Ectodermal cell (in vitro differentiated cells): Measurements from ENCODE around the gene SF3A1.

Experiments
- H3K27ac ChIP-seq: 2 replicates; pipeline ENCODE4 v1.7.0; 2013; ENCODE audit warnings: mild to moderate bottlenecking, low read depth, low read length; ENCODE audit not compliant: insufficient read depth, poor library complexity, severe bottlenecking
- H3K27me3 ChIP-seq: 2 replicates; pipeline ENCODE4 v1.7.0; 2013; ENCODE audit warnings: mild to moderate bottlenecking, low read length; ENCODE audit not compliant: insufficient read depth, control insufficient read depth, poor library complexity, severe bottlenecking
- H3K36me3 ChIP-seq: one replicate; pipeline ENCODE4 v1.7.0; 2013; ENCODE audit warnings: low read length; ENCODE audit not compliant: control insufficient read depth, insufficient read depth
- H3K4me1 ChIP-seq: one replicate; pipeline ENCODE4 v1.7.0; 2013; ENCODE audit warnings: low read length; ENCODE audit not compliant: control insufficient read depth, insufficient read depth
- H3K4me3 ChIP-seq: 2 replicates; pipeline ENCODE4 v1.7.0; 2013; ENCODE audit warnings: low read depth, low read length, control low read depth; ENCODE audit not compliant: insufficient read depth
- H3K9me3 ChIP-seq: 2 replicates; pipeline ENCODE4 v1.7.0; 2013; ENCODE audit warnings: mild to moderate bottlenecking, low read length, moderate library complexity; ENCODE audit not compliant: control insufficient read depth
- WGBS, 2 experiments: methylation state at CpG; one replicate each; pipeline ENCODE4 v1.1.7; 2013; ENCODE audit warnings: missing lambda C conversion rate in 2 of 2; 5-methylcytosine and 5-hydroxymethylcytosine counted together

Gene SF3A1

DNA sequence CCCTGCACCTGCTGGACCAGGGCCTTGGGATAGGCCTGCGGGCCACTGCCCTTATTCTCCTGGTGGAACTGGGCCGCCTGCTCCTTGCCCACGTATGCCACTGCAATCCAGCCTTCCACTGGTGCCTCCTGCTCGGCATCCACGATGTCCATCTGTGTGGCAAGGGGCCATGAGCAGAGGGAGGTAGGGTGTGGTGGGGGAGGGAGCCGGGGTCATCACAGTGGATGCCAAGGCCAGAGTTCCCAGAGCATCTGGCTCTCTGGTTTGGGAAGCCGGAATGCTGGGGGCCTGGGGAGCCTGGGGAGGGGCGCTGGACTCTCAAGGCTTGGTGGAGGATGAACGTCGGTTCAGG is 29.9 kb upstream of the SF3A1 start:
- no peaks in the 10 kb centered on the region for H3K36me3 ChIP-seq
- peak overlapping the region; percentile 50 for H3K4me3 ChIP-seq
- peaks cover 5% of the 10 kb centered on the region for H3K4me1 ChIP-seq
- WGBS, 2 experiments, result 29 to 35% methylated on average over 10 of the region's 10 CpGs
- H3K9me3 ChIP-seq, result no peaks in the 10 kb centered on the region
- no peak overlapping the region for H3K27ac ChIP-seq
- H3K27me3 ChIP-seq, result no peaks in the 10 kb centered on the region

DNA sequence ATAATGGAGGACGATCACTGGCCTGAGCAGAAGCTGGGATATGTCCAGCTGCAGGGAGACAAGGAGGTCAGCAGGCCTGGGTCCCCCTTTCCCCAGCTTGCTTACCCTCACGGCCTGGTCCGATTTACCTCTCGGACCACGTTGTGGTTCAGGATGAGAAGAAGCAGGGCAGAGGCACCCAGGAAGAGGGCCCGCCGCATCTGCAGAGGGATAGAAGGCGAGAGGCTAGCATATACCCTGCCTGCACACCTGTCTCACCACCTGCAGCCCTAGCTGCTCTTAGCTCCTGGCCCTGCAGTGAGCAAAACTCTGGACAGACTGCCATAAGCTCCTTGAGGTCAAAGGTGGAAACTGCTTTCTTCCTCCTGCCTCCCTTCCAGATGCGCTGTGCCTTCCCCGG is 29.2 kb upstream of the SF3A1 start:
- no peak overlapping the region for H3K4me3 ChIP-seq

GRCh38 chr22:30383061-30383460 is 26.4 kb upstream of the SF3A1 start:
- WGBS, 2 experiments, result 80% methylated on average over 3 of the region's 3 CpGs
- no peaks in the 10 kb centered on the region for H3K36me3 ChIP-seq
- peaks cover 5% of the 10 kb centered on the region for H3K4me1 ChIP-seq
- no peaks in the 10 kb centered on the region for H3K27me3 ChIP-seq
- H3K4me3 ChIP-seq, result no peak overlapping the region
- no peak overlapping the region for H3K27ac ChIP-seq
- no peaks in the 10 kb centered on the region for H3K9me3 ChIP-seq

More for the DNA sequence above, 29.2 kb upstream of the SF3A1 start:
- peaks cover 5% of the 10 kb centered on the region for H3K4me1 ChIP-seq
- no peaks in the 10 kb centered on the region for H3K27me3 ChIP-seq
- H3K27ac ChIP-seq, result no peak overlapping the region
- no peaks in the 10 kb centered on the region for H3K9me3 ChIP-seq
- H3K36me3 ChIP-seq, result no peaks in the 10 kb centered on the region
- 95% methylated on average over 10 of the region's 10 CpGs for WGBS, 2 experiments

DNA sequence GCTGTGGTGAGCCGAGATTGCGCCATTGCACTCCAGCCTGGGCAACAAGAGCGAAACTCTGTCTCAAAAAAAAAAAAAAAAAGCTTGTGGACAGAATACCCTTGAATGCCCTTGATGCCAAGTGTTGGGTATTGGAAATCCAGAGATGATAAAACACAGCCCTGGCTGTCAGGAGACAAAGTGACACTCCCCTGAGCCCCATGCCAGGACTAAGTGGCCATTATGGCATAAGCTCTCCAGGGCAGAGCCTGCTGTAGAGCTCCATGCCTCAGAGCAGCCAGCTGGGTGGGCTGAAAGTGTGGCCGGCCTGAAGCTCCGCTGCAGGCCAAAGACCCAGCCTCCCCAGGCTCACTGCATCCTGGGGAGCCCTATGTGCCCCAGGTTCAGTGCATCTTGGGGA is 25.6 kb upstream of the SF3A1 start:
- Histone ChIP-seq H3K27me3 (no peaks in the 10 kb centered on the region), H3K4me3 (no peak overlapping the region), H3K9me3 (no peaks in the 10 kb centered on the region), H3K4me1 (peaks cover 5% of the 10 kb centered on the region), H3K36me3 (no peaks in the 10 kb centered on the region), H3K27ac (no peak overlapping the region)
- 95% methylated on average over 5 of the region's 5 CpGs for WGBS, 2 experiments

DNA sequence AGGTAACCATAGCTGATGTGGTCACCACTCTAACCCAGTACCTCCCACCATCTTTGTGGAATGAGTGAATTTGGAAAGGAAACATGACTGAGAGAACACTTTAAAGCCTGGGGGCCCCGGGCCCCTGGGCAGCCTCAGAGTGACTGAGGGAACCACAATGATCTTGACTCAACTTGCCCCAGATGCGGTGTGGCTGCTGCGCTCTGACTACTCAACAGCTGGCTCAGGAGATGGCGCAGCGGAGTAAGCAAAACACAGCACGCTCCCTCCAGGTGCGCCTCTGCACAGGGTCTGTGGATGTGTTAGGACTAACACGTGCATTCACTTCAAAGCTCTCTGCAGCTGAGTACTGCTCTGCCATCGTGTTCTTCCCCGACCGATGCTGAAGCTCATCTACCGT is 24.6 kb upstream of the SF3A1 start:
- Histone ChIP-seq H3K36me3 (peaks cover 3% of the 10 kb centered on the region), H3K27me3 (no peaks in the 10 kb centered on the region), H3K4me3 (no peak overlapping the region), H3K27ac (no peak overlapping the region), H3K9me3 (no peaks in the 10 kb centered on the region), H3K4me1 (peaks cover 2% of the 10 kb centered on the region)
- WGBS, 2 experiments, result 93% methylated on average over 12 of the region's 12 CpGs

GRCh38 chr22:30380011-30380410 is 23.3 kb upstream of the SF3A1 start:
- Histone ChIP-seq H3K4me3 (no peak overlapping the region), H3K4me1 (no peaks in the 10 kb centered on the region), H3K27me3 (no peaks in the 10 kb centered on the region), H3K36me3 (peaks cover 3% of the 10 kb centered on the region), H3K27ac (no peak overlapping the region), H3K9me3 (no peaks in the 10 kb centered on the region)
- 96 to 97% methylated on average over 20 of the region's 20 CpGs for WGBS, 2 experiments

GRCh38 chr22:30375312-30375849 is 18.7 kb upstream of the SF3A1 start:
- Histone ChIP-seq H3K27me3 (no peaks in the 10 kb centered on the region), H3K4me1 (no peaks in the 10 kb centered on the region), H3K4me3 (no peak overlapping the region), H3K36me3 (peaks cover 3% of the 10 kb centered on the region), H3K9me3 (no peaks in the 10 kb centered on the region), H3K27ac (no peak overlapping the region)
- WGBS, 2 experiments, result 93 to 94% methylated on average over 13 of the region's 13 CpGs

DNA sequence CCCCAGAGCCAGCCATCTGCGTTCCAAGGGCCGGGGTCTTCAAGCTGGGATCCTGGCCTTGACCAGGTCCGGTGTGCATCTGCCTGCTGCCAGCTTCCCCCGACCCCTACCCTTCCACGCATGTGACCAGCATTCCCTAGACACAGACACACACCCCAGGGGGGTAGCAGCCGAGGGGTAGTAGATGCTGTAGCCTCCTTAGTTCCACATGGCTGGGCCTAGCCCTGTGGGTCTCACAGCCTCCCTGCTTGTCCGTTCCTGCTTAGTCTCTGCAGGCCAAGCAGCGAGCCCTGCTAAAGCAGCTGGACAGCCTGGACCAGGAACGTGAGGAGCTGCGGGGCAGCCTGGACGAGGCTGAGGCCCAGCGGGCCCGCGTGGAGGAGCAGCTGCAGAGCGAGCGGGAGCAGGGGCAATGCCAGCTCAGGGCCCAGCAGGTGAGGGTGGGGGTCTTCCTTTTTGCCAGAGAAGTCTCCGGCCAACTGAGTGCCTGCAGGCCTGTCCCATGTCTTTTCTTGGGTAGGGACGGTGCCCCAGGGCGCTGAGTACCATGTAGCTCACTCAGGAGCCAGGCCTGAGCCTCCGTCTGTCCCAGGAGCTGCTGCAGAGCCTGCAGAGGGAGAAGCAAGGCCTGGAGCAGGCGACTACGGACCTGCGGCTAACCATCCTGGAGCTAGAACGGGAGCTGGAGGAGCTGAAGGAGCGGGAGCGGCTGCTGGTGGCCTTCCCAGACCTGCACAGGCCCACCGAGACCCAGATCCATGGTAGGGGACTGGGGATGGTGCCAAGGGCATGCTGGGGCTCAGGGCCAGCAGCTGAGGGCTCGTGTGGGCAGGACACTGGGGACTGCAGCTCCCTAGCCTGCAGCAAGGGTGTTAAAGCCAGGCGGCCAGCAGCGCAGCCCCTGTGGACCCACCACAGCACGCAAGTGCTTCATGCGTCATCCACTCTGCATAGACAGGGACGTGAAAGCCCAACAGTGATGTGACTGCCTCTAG is 16.9 kb upstream of the SF3A1 start:
- Histone ChIP-seq H3K36me3 (peaks cover 3% of the 10 kb centered on the region), H3K9me3 (no peaks in the 10 kb centered on the region), H3K4me1 (no peaks in the 10 kb centered on the region), H3K27ac (no peak overlapping the region), H3K27me3 (no peaks in the 10 kb centered on the region), H3K4me3 (no peak overlapping the region)
- 90 to 91% methylated on average over 33 of the region's 33 CpGs for whole genome bisulfite sequencing, 2 experiments

- Histone ChIP-seq H3K36me3 (peaks cover 3% of the 10 kb centered on the region), H3K27ac (peak overlapping the region; percentile 2), H3K9me3 (no peaks in the 10 kb centered on the region), H3K27me3 (no peaks in the 10 kb centered on the region), H3K4me1 (no peaks in the 10 kb centered on the region), H3K4me3 (no peak overlapping the region)
- WGBS, 2 experiments, result 93 to 95% methylated on average over 8 of the region's 8 CpGs
These were observed 16.2 kb upstream of the SF3A1 start for GRCh38 chr22:30372915-30373314.

GRCh38 chr22:30371981-30372380 is 15.3 kb upstream of the SF3A1 start:
- H3K27ac ChIP-seq, result no peak overlapping the region
- 92 to 94% methylated on average over 13 of the region's 13 CpGs for WGBS, 2 experiments
- H3K4me3 ChIP-seq, result no peak overlapping the region
- no peaks in the 10 kb centered on the region for H3K9me3 ChIP-seq
- H3K36me3 ChIP-seq, result peaks cover under 1% of the 10 kb centered on the region
- no peaks in the 10 kb centered on the region for H3K27me3 ChIP-seq
- H3K4me1 ChIP-seq, result no peaks in the 10 kb centered on the region
